ENCODE results near the gene RNASET2.
"Not testable (repeated sequence)": the region's sequence is repeated elsewhere in the genome, so short reads cannot be mapped to it uniquely, and the experiment has no call there.

Gene RNASET2

GRCh38 chr6:166951670-166952060, 4.7 kb downstream of the RNASET2 start:
- TF ChIP-seq, protein P1, sequence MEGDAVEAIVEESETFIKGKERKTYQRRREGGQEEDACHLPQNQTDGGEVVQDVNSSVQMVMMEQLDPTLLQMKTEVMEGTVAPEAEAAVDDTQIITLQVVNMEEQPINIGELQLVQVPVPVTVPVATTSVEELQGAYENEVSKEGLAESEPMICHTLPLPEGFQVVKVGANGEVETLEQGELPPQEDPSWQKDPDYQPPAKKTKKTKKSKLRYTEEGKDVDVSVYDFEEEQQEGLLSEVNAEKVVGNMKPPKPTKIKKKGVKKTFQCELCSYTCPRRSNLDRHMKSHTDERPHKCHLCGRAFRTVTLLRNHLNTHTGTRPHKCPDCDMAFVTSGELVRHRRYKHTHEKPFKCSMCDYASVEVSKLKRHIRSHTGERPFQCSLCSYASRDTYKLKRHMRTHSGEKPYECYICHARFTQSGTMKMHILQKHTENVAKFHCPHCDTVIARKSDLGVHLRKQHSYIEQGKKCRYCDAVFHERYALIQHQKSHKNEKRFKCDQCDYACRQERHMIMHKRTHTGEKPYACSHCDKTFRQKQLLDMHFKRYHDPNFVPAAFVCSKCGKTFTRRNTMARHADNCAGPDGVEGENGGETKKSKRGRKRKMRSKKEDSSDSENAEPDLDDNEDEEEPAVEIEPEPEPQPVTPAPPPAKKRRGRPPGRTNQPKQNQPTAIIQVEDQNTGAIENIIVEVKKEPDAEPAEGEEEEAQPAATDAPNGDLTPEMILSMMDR (conservative IDR thresholded peaks at IDR 0.05; ENCODE audit: low read depth, low read length), result no peak
- DNase-seq (ENCODE audit: low read depth), result no peak
- no peak overlapping the region for H3K4me3 ChIP-seq (ENCODE audit: low read depth, low read length)

DNA sequence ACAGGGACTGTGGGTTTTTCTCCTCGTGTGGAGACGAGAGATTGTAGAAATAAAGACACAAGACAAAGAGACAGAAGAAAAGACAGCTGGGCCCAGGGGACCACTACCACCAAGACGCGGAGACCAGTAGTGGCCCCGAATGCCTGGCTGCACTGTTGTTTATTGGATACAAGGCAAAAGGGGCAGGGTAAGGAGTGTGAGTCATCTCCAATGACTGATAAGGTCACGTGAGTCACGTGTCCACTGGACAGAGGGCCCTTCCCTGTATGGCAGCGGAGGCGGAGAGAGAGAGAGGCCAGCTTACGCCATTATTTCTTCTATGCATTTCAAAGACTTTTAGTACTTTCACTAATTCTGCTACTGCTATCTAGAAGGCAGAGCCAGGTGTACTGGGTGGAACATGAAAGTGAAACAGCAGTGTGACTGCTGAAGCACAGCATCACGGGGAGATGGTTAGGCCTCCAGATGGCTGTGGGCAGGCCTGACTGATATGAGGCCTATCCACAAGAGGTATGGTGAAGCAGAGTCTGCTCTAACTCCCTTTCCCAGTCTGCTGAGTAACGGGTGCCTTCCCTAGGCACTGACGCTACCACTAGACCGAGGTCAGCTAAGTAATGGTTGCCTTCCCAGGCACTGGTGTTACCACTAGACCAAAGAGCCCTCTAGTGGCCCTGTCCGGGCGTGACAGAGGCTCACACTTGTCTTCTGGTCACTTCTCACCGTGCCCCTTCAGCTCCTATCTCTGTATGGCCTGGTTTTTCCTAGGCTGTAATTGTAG, 5.3 kb downstream of the RNASET2 start:
- peak; percentile 71 for DNase-seq (ENCODE audit: low read depth)
- H3K4me3 ChIP-seq (ENCODE audit: low read depth, low read length), result not testable (repeated sequence)
- TF ChIP-seq, protein P1 (conservative IDR thresholded peaks at IDR 0.05; ENCODE audit: low read depth, low read length), result peak; percentile 74

- DNase-seq (ENCODE audit: low read depth), result no peak
- H3K4me3 ChIP-seq (ENCODE audit: low read depth, low read length), result no peak overlapping the region
- TF ChIP-seq, protein P1 (conservative IDR thresholded peaks at IDR 0.05; ENCODE audit: low read depth, low read length), result no peak
Observed at GRCh38 chr6:166950443-166950821, 5.9 kb downstream of the RNASET2 start.

DNA sequence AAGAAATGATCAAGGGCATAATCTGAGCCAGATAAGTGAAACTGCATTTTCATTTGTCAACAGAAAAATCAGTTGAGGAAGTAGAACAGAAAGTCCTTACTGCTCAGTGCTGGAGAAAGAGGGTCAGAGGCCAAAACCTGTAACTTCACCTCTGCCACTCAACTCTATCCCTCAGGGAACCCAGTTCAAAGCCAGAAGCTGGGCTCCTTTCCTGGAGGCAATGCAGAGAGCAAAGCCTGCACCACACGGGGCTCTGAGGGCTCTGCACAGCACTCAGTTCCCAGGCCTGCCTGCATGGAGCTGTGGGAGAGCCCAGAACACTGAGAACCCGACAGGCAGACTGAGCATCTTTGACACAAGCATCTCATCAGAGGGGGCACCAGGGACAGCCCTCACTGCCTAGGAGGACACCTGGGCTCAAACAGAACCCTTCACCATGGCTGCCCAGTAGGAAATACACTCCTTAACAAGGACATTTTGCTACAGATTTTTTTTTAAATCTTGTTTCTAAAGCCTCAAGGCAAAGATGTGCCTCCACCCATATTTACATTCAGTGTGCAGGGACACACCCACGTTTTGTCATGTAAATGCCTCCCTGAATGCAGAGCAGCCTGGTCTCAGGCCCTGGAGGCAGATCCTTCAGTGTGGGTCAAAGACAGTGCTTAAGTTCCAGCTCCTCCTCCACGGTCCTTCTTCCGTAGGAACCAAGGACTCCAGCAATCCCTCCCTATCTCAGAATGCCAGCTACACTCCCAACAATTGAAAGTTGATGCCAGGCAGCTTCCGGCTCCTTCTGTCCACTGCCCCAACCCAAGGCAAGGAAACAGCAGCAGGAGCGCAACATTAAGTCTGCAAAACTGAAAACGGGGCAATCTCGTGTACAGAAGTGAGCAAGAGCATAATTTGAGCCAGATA, 6.6 kb downstream of the RNASET2 start:
- DNase-seq (ENCODE audit: low read depth), result no peak
- TF ChIP-seq, protein P1 (conservative IDR thresholded peaks at IDR 0.05; ENCODE audit: low read depth, low read length), result no peak
- H3K4me3 ChIP-seq (ENCODE audit: low read depth, low read length), result no peak overlapping the region

DNA sequence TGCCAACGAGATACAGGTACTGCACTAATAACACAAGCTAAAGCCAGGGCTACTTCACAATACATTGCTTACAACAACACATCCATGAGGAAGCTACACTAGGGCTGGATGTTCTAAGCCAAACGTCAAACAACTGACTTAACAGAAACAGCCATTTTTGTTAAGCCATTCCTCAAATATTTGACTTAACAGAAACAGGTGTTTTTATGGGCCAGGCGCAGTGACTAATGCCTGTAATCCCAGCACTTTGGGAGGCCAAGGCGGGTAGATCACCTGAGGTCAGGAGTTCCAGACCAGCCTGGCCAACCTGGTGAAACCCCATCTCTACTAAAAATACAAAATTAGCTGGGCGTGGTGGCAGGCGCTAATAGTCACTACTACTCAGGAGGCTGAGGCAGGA, 7.6 kb downstream of the RNASET2 start:
- DNase-seq (ENCODE audit: low read depth); H3K4me3 ChIP-seq (ENCODE audit: low read depth, low read length): not testable (repeated sequence)

GRCh38 chr6:166947251-166947650, 9.1 kb downstream of the RNASET2 start:
- TF ChIP-seq, protein P1 (conservative IDR thresholded peaks at IDR 0.05; ENCODE audit: low read depth, low read length), result no peak
- H3K4me3 ChIP-seq (ENCODE audit: low read depth, low read length), result no peak overlapping the region
- no peak for DNase-seq (ENCODE audit: low read depth)

DNA sequence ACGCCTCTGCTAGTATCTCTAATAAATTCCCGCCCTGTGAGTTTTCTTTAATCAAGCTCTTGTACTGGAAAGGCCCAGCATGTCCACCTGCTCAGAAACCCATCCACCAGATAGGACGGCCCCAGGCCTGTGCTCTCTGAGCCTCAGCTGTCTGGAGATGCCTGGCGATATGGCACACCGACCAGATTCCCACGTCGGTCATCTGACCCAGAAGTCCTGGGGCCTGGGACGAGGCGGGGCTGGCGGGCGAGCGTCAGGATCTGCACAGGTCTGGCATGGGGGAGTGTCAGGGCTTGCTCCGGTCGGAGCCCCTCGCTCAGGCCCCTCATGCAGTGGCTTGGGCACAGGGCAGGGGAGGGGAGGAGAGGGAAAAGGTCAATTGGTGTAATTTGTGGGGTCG, 10.2 kb downstream of the RNASET2 start:
- TF ChIP-seq, protein P1 (conservative IDR thresholded peaks at IDR 0.05; ENCODE audit: low read depth, low read length), result no peak
- DNase-seq (ENCODE audit: low read depth), result no peak
- H3K4me3 ChIP-seq (ENCODE audit: low read depth, low read length), result no peak overlapping the region
